GM18907 (cell line): ENCODE results near the gene SMIM11.
"Not testable (repeated sequence)": the region's sequence is repeated elsewhere in the genome, so short reads cannot be mapped to it uniquely, and the experiment has no call there.

Experiments
- ATAC-seq: cut with Tn5 transposase; IDR thresholded peaks from one replicate; pipeline ENCODE4 v1.9.1; 2021; ENCODE audit warnings: mild to moderate bottlenecking, moderate library complexity; ENCODE audit not compliant: unreplicated experiment

Gene SMIM11

GRCh38 chr21:34354836-34355235, 20.5 kb upstream of the SMIM11 start:
- no peak for ATAC-seq

- no peak for ATAC-seq
These were observed 19.7 kb upstream of the SMIM11 start for GRCh38 chr21:34355570-34355969.

- ATAC-seq = no peak
These were observed 17.4 kb upstream of the SMIM11 start for GRCh38 chr21:34357889-34358288.

- ATAC-seq = no peak
These were observed 16.4 kb upstream of the SMIM11 start for GRCh38 chr21:34358866-34359265.

- ATAC-seq = no peak
These were observed 14.6 kb upstream of the SMIM11 start for GRCh38 chr21:34360488-34361241.

GRCh38 chr21:34362136-34362444, 13.2 kb upstream of the SMIM11 start:
- ATAC-seq = no peak

- ATAC-seq = no peak
These were observed 12.6 kb upstream of the SMIM11 start for GRCh38 chr21:34362670-34363069.

GRCh38 chr21:34363733-34364132, 11.6 kb upstream of the SMIM11 start, which contains the start of gene KCNE2:
Gene KCNE2 (plus strand): TSS chr21:34364006. CDS start chr21:34370479, 6,473 bp downstream.
- ATAC-seq = no peak

GRCh38 chr21:34364921-34365320, 10.4 kb upstream of the SMIM11 start:
- ATAC-seq = no peak

GRCh38 chr21:34365809-34366208, 9.5 kb upstream of the SMIM11 start:
- no peak for ATAC-seq

GRCh38 chr21:34367320-34367935, 7.9 kb upstream of the SMIM11 start:
- no peak for ATAC-seq

- ATAC-seq = no peak
These were observed 5.6 kb upstream of the SMIM11 start for GRCh38 chr21:34369741-34370140.

GRCh38 chr21:34372321-34372720, 3.0 kb upstream of the SMIM11 start:
- ATAC-seq = no peak

- not testable (repeated sequence) for ATAC-seq
These were observed 845 bp upstream of the SMIM11 start for GRCh38 chr21:34374462-34374861.

- ATAC-seq = peak; percentile 71
These were observed 289 bp downstream of the SMIM11 start for GRCh38 chr21:34375619-34375972.

GRCh38 chr21:34383138-34383537, 7.8 kb downstream of the SMIM11 start:
- not testable (repeated sequence) for ATAC-seq

- ATAC-seq = peak; percentile 77
These were observed 8.6 kb downstream of the SMIM11 start for GRCh38 chr21:34383724-34384415.

GRCh38 chr21:34400522-34400921, 25.2 kb downstream of the SMIM11 start:
- ATAC-seq = not testable (repeated sequence)

GRCh38 chr21:34404742-34405141, 29.4 kb downstream of the SMIM11 start:
- ATAC-seq = not testable (repeated sequence)

GRCh38 chr21:34405686-34406085, 30.4 kb downstream of the SMIM11 start:
- not testable (repeated sequence) for ATAC-seq

- not testable (repeated sequence) for ATAC-seq
These were observed 30.8 kb downstream of the SMIM11 start for GRCh38 chr21:34406102-34406501.

- ATAC-seq = not testable (repeated sequence)
These were observed 31.4 kb downstream of the SMIM11 start for GRCh38 chr21:34406676-34407075.
